IPS DF 6.9 (cell line): ENCODE data around the gene B3GNT7.

Experiments
- DNase-seq: peaks from one replicate; pipeline ENCODE4 v3.0.0-alpha.2; 2013; ENCODE audit warnings: low read depth, low spot score
- H3K27ac ChIP-seq: one replicate; pipeline ENCODE4 v1.5.1; 2013; ENCODE audit warnings: low read length, control low read depth
- H3K27me3 ChIP-seq: 2 replicates; pipeline ENCODE4 v1.6.1; 2013; ENCODE audit warnings: mild to moderate bottlenecking, low read length; ENCODE audit not compliant: control insufficient read depth, insufficient read depth
- H3K36me3 ChIP-seq: 2 replicates; pipeline ENCODE4 v1.6.1; 2013; ENCODE audit warnings: low read length; ENCODE audit not compliant: control insufficient read depth, insufficient read depth
- H3K4me1 ChIP-seq: 2 replicates; pipeline ENCODE4 v1.6.1; 2013; ENCODE audit warnings: low read length; ENCODE audit not compliant: control insufficient read depth, insufficient read depth
- H3K4me3 ChIP-seq: 2 replicates; pipeline ENCODE4 v1.5.1; 2013; ENCODE audit warnings: mild to moderate bottlenecking, low read length
- H3K9me3 ChIP-seq: 2 replicates; pipeline ENCODE4 v1.6.1; 2013; ENCODE audit warnings: low read length, inconsistent platforms; ENCODE audit not compliant: control insufficient read depth, insufficient read depth
- WGBS: extraction: QIAGEN DNeasy Blood & Tissue Kit; methylation state at CpG from one replicate; pipeline ENCODE4 v1.1.7; 2013; ENCODE audit warnings: mixed read lengths, missing lambda C conversion rate; ENCODE audit not compliant: insufficient read length, insufficient coverage; 5-methylcytosine and 5-hydroxymethylcytosine counted together

The B3GNT7 gene

GRCh38 chr2:231413456-231413855, 17.9 kb downstream of the B3GNT7 start:
- no peaks in the 10 kb centered on the region for H3K9me3 ChIP-seq
- no peak overlapping the region for H3K27ac ChIP-seq
- no peak for DNase-seq
- no peaks in the 10 kb centered on the region for H3K36me3 ChIP-seq
- no CpG with 5 or more reads among the region's 6 CpGs for WGBS
- H3K4me3 ChIP-seq: no peak overlapping the region
- peaks cover 7% of the 10 kb centered on the region for H3K4me1 ChIP-seq
- no peaks in the 10 kb centered on the region for H3K27me3 ChIP-seq

GRCh38 chr2:231413921-231414476, 18.5 kb downstream of the B3GNT7 start:
- Histone ChIP-seq H3K4me1 (peaks cover 7% of the 10 kb centered on the region), H3K36me3 (no peaks in the 10 kb centered on the region), H3K9me3 (no peaks in the 10 kb centered on the region), H3K27me3 (no peaks in the 10 kb centered on the region), H3K27ac (no peak overlapping the region), H3K4me3 (no peak overlapping the region)
- no peak for DNase-seq
- WGBS: no CpG with 5 or more reads among the region's 15 CpGs

GRCh38 chr2:231415029-231415428, 19.5 kb downstream of the B3GNT7 start:
- DNase-seq: no peak
- Histone ChIP-seq H3K27me3 (no peaks in the 10 kb centered on the region), H3K4me1 (peaks cover 7% of the 10 kb centered on the region), H3K36me3 (no peaks in the 10 kb centered on the region), H3K4me3 (no peak overlapping the region), H3K9me3 (no peaks in the 10 kb centered on the region), H3K27ac (no peak overlapping the region)

GRCh38 chr2:231418820-231419640, 23.5 kb downstream of the B3GNT7 start:
- no peak overlapping the region for H3K4me3 ChIP-seq
- no peaks in the 10 kb centered on the region for H3K36me3 ChIP-seq
- DNase-seq: no peak
- no peak overlapping the region for H3K27ac ChIP-seq
- no CpG with 5 or more reads among the region's 26 CpGs for WGBS
- H3K27me3 ChIP-seq: no peaks in the 10 kb centered on the region
- H3K4me1 ChIP-seq: peaks cover 3% of the 10 kb centered on the region; the same call in 1 of the 2 replicates
- no peaks in the 10 kb centered on the region for H3K9me3 ChIP-seq

GRCh38 chr2:231421051-231421580, 25.6 kb downstream of the B3GNT7 start:
- DNase-seq: no peak
- no CpG with 5 or more reads among the region's 9 CpGs for WGBS

GRCh38 chr2:231422056-231422455, 26.5 kb downstream of the B3GNT7 start:
- H3K27me3 ChIP-seq: no peaks in the 10 kb centered on the region
- H3K27ac ChIP-seq: no peak overlapping the region
- H3K36me3 ChIP-seq: no peaks in the 10 kb centered on the region
- H3K4me3 ChIP-seq: no peak overlapping the region
- no peaks in the 10 kb centered on the region for H3K9me3 ChIP-seq
- WGBS: no CpG with 5 or more reads among the region's 2 CpGs
- DNase-seq: no peak
- H3K4me1 ChIP-seq: no peaks in the 10 kb centered on the region

More at GRCh38 chr2:231421051-231421580, 25.6 kb downstream of the B3GNT7 start:
- Histone ChIP-seq H3K36me3 (no peaks in the 10 kb centered on the region), H3K27me3 (no peaks in the 10 kb centered on the region), H3K4me3 (no peak overlapping the region), H3K9me3 (no peaks in the 10 kb centered on the region), H3K27ac (no peak overlapping the region), H3K4me1 (no peaks in the 10 kb centered on the region)

GRCh38 chr2:231423176-231423575, 27.7 kb downstream of the B3GNT7 start:
- Histone ChIP-seq H3K36me3 (no peaks in the 10 kb centered on the region), H3K9me3 (no peaks in the 10 kb centered on the region), H3K4me3 (no peak overlapping the region), H3K4me1 (no peaks in the 10 kb centered on the region), H3K27me3 (no peaks in the 10 kb centered on the region), H3K27ac (no peak overlapping the region)
- WGBS: no CpG with 5 or more reads among the region's 10 CpGs
- no peak for DNase-seq

- Histone ChIP-seq H3K27me3 (no peaks in the 10 kb centered on the region), H3K36me3 (no peaks in the 10 kb centered on the region), H3K9me3 (no peaks in the 10 kb centered on the region), H3K4me1 (no peaks in the 10 kb centered on the region), H3K27ac (no peak overlapping the region), H3K4me3 (no peak overlapping the region)
- WGBS: no CpG with 5 or more reads among the region's 8 CpGs
- DNase-seq: no peak
Measured at GRCh38 chr2:231425291-231425810, 29.8 kb downstream of the B3GNT7 start.

GRCh38 chr2:231425811-231426703, 30.5 kb downstream of the B3GNT7 start:
- Histone ChIP-seq H3K36me3 (no peaks in the 10 kb centered on the region), H3K4me3 (no peak overlapping the region), H3K27me3 (no peaks in the 10 kb centered on the region), H3K9me3 (no peaks in the 10 kb centered on the region), H3K27ac (no peak overlapping the region), H3K4me1 (no peaks in the 10 kb centered on the region)
- WGBS: no CpG with 5 or more reads among the region's 21 CpGs
- DNase-seq: no peak

- H3K27ac ChIP-seq: no peak overlapping the region
- no peak for DNase-seq
- H3K27me3 ChIP-seq: no peaks in the 10 kb centered on the region
- peaks cover 1% of the 10 kb centered on the region; the same call in 1 of the 2 replicates for H3K9me3 ChIP-seq
- no peaks in the 10 kb centered on the region for H3K36me3 ChIP-seq
- no CpG with 5 or more reads among the region's 3 CpGs for WGBS
- no peaks in the 10 kb centered on the region for H3K4me1 ChIP-seq
- no peak overlapping the region for H3K4me3 ChIP-seq
Measured at GRCh38 chr2:231427116-231427515, 31.6 kb downstream of the B3GNT7 start.
